ENCODE measurements around the gene LRRC37A3.
"Not testable (repeated sequence)": the region's sequence is repeated elsewhere in the genome, so short reads cannot be mapped to it uniquely, and the experiment has no call there.

GRCh38 chr17:64897136-64897535 is 22.1 kb downstream of the LRRC37A3 start:
- TF ChIP-seq CTCF, POLR2A, POLR2AphosphoS5 (IDR thresholded peaks at IDR 0.05): not testable (repeated sequence)

All from suprapubic skin (tissue), 4 donors.